Measurements from ENCODE around the gene KCTD12.

KCTD12 gene

GRCh38 chr13:76853921-76854608, 32.1 kb downstream of the KCTD12 start:
- no peak for DNase-seq

- no peak for DNase-seq
These were observed 32.7 kb downstream of the KCTD12 start for GRCh38 chr13:76853481-76853880.

GRCh38 chr13:76852986-76853385, 33.2 kb downstream of the KCTD12 start:
- peak; percentile 15 for DNase-seq

- DNase-seq, result no peak
These were observed 34.2 kb downstream of the KCTD12 start for GRCh38 chr13:76851961-76852360.

- DNase-seq, result no peak
These were observed 36.7 kb downstream of the KCTD12 start for GRCh38 chr13:76849493-76849892.

GRCh38 chr13:76848596-76848995, 37.6 kb downstream of the KCTD12 start:
- DNase-seq, result no peak

GRCh38 chr13:76846363-76846762, 39.8 kb downstream of the KCTD12 start:
- no peak for DNase-seq

GRCh38 chr13:76845865-76846264, 40.3 kb downstream of the KCTD12 start:
- no peak for DNase-seq

- DNase-seq, result no peak
These were observed 40.8 kb downstream of the KCTD12 start for GRCh38 chr13:76845367-76845766.

GRCh38 chr13:76837801-76838200, 48.4 kb downstream of the KCTD12 start:
- no peak for DNase-seq

GRCh38 chr13:76836311-76836710, 49.9 kb downstream of the KCTD12 start:
- DNase-seq, result peak; percentile 79

GRCh38 chr13:76833441-76833954, 52.7 kb downstream of the KCTD12 start:
- DNase-seq, result no peak

GRCh38 chr13:76832258-76832988, 53.8 kb downstream of the KCTD12 start:
- no peak for DNase-seq

- no peak for DNase-seq
These were observed 55.4 kb downstream of the KCTD12 start for GRCh38 chr13:76830805-76831204.

All from fibroblast of skin of scalp (primary cell).